GM21723 (cell line): Measurements from ENCODE around the gene MACROD2.
"Not testable (repeated sequence)": the region's sequence is repeated elsewhere in the genome, so short reads cannot be mapped to it uniquely, and the experiment has no call there.

Source experiments
- ATAC-seq: cut with Tn5 transposase; IDR thresholded peaks from one replicate; pipeline ENCODE4 v1.9.1; 2021; ENCODE audit warnings: mild to moderate bottlenecking, moderate library complexity; ENCODE audit not compliant: unreplicated experiment

Gene MACROD2

GRCh38 chr20:14450256-14450655 lies 454.9 kb downstream of the MACROD2 start:
- ATAC-seq: no peak

- ATAC-seq: no peak
Measured at GRCh38 chr20:14451458-14451857, 456.1 kb downstream of the MACROD2 start.

- no peak for ATAC-seq
Measured at GRCh38 chr20:14453259-14453658, 457.9 kb downstream of the MACROD2 start.

GRCh38 chr20:14454296-14454695 lies 459.0 kb downstream of the MACROD2 start:
- no peak for ATAC-seq

GRCh38 chr20:14467104-14467827 lies 471.9 kb downstream of the MACROD2 start:
- not testable (repeated sequence) for ATAC-seq

GRCh38 chr20:14470231-14470899 lies 475.0 kb downstream of the MACROD2 start:
- no peak for ATAC-seq

DNA sequence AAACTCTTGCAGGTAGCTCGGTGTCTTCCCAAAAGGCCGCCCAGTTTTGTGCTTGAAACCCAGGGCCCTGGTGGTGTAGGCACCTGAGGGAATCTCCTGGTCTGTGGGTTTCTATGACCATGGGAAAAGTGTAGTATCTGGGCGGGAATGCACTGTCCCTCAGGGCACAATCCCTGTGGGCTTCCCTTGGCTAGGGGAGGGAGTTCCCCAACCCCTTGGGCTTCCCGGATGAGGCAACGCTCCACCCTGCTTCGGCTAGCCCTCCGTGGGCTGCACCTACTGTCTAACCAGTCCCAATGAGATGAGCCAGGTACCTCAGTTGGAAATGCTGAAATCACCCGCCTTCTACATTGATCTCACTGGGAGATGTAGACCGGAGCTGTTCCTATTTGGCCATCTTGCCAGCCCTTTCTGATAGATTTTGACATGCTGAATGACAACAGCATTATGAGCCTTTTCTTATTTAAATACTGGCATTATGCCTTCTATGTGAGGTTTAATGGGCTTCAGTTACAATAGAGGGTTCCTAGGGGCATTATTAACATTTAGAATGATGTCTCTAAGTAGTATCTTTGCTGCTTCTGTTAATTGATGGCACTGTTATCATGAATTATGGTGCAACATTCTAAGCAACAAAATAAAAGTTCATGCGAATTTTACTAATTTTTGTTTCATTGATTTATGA lies 475.8 kb downstream of the MACROD2 start:
- ATAC-seq: no peak

GRCh38 chr20:14477125-14477524 lies 481.8 kb downstream of the MACROD2 start:
- no peak for ATAC-seq

DNA sequence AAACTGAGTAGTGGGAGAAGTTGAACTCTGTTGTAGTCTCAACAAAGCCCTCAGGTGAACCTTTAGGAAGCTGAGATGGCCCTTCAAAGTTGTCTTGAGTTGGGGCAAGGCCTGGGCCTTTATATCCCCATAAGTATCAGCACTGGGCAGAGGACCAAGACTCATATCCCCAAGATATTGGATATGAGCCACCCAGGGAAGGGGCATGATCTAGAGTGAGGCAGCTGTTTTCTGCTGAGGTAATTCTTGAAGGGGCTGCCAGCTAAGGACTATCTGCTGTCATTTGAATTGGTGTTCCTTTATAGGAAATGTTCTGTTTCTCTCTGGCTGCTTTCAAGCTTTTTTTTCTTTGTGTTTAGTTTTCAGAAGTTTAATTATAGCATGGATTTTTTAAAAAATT lies 482.8 kb downstream of the MACROD2 start:
- ATAC-seq: no peak

GRCh38 chr20:14481863-14482262 lies 486.5 kb downstream of the MACROD2 start:
- ATAC-seq: no peak

- no peak for ATAC-seq
Measured at GRCh38 chr20:14488212-14488611, 492.9 kb downstream of the MACROD2 start.

- no peak for ATAC-seq
Measured at GRCh38 chr20:14488756-14489479, 493.6 kb downstream of the MACROD2 start.

DNA sequence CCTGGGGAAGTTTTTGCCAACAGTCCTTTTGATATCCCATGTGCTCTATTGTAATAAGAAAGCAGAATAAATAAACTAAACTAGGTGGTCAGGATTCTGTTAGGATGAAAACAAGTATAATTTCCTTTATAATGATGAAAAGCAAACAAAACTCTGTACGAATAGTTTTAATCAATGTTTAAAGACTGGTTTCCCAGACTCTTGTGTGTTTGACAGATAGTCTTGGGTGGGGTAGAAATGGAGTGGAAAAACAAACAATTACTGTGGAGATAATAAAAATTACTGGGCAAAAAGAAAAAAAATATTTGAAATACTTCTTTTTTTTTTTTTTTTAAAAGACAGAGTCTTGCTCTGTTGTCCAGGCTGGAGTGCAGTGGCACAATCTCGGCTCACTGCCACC lies 494.2 kb downstream of the MACROD2 start:
- no peak for ATAC-seq

- ATAC-seq: no peak
Measured at GRCh38 chr20:14491436-14491835, 496.1 kb downstream of the MACROD2 start.

GRCh38 chr20:14493408-14493807 lies 498.1 kb downstream of the MACROD2 start:
- ATAC-seq: no peak

GRCh38 chr20:14494355-14494754 lies 499.0 kb downstream of the MACROD2 start:
- no peak for ATAC-seq

DNA sequence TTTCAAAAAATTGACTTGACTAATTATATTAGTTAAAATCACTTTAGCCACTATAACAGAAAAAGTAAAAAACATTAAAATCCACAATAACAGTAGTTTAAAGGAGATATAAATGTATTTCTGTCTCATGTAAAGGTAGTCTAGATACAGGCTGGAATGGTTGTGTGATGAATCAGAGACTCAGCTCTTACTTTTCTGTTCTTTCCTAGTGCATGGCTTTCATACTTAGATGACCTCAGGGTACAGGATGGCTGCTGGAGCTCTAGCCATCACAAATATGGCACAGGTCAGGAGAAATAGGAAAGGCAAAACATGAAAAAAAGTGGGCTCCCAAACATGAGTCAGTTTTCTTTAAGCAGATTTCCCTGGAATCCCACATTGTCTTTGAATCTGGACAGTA lies 499.8 kb downstream of the MACROD2 start:
- ATAC-seq: no peak

GRCh38 chr20:14497004-14497403 lies 501.7 kb downstream of the MACROD2 start:
- ATAC-seq: no peak

GRCh38 chr20:14498772-14499171 lies 503.5 kb downstream of the MACROD2 start:
- ATAC-seq: no peak

DNA sequence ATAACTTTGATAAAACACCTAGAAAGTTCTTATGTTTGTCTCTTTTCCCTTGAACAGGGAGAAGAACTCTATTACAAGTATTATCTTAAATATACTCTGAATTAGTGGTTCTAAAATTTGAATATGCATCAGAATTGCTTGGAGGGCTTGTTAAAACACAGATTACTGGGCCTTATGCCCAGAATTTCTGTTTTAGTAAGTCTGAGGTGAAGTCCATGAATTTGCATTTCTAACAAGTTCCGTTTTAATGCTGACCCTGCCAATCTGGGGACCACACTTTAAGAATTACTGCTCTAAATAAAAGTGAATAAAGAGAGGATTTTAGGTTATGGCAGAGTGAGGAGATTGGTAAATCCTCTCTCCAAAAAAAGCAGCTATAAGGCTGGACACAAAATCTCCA lies 510.2 kb downstream of the MACROD2 start:
- ATAC-seq: no peak

GRCh38 chr20:14507711-14508110 lies 512.4 kb downstream of the MACROD2 start:
- ATAC-seq: no peak
